ENCODE measurements around the gene CRISPLD2.

DNA sequence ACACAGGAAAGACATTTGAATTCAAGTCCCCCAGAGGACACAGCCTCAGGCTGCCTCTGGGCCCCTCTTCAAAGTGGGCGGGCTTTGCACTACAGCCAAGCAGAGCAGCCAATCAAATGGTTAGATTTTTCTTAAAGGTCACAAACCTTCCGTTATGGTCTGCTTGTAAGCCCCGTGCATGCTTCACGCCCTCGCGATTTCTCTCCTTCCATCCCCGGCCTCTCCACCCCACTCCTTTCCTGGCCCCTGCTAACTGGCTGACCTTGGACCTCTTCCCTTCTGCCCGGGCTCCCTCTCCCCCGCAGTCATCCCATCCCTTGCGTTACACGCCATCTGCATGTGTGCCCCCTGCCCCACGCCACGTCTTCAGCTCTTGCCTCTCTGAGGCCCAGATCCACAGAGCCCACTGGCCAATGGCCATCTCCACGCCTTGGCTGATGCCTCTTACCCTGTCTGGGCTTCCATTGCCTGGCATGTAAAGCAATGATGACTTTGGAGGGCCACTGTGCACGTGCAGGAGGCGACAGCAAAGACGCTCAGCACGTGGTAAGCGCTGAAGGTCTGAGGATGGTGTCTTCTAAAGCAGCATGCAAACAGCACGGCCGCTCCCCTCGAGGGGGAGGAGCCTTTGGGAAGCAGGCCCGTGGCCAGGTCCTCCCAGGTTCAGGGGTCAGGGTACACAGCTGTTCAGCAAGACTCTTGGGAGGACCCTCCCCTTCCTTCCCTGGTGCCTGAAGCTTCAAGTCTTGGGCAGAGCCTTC lies 104.7 kb downstream of the CRISPLD2 start:
- TF ChIP-seq CTCF (conservative IDR thresholded peaks at IDR 0.05; ENCODE audit: low read length), result no peak
- no peak for TF ChIP-seq EZH2phosphoT487 (IDR thresholded peaks at IDR 0.05; ENCODE audit: borderline replicate concordance)

Data from Loucy (cell line).